GM18526 (cell line): ENCODE data around the gene IL19.

ENCODE experiments used
- POLR2A ChIP-seq: IDR thresholded peaks from 3 replicates; pipeline ENCODE4 v1.6.1; 2011; ENCODE audit not compliant: insufficient read length; ENCODE audit errors: extremely low read depth

The IL19 gene

DNA sequence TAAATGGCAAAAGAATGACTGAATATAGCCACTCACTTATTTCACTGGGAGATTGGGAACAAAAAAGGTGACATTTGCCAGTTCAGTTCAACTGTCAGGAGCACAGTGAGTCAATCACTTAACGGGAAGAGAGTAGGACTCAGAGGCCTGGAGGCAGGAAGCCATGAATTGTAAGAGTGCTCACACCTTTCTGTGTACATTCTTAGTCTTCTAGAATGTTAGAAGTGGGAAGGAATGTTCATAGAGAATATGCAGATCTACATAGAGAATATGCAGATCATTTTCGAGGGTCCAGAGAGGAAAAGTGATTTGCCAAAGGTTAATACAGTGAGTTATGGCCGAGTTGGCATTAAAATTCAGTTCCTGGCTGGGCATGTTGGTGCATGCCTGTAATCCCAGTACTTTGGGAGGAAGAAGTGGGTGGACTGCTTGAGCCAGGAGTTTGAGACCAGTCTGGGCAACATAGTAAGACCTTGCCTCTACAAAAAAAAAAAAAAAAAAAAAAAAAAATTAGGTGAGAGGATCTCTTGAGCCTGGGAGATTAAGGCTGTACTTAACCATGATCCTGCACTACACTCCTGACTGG, 103.1 kb downstream of the IL19 start:
- no peak for TF ChIP-seq POLR2A

GRCh38 chr1:206875752-206876377, 105.3 kb downstream of the IL19 start:
- TF ChIP-seq POLR2A, result no peak

DNA sequence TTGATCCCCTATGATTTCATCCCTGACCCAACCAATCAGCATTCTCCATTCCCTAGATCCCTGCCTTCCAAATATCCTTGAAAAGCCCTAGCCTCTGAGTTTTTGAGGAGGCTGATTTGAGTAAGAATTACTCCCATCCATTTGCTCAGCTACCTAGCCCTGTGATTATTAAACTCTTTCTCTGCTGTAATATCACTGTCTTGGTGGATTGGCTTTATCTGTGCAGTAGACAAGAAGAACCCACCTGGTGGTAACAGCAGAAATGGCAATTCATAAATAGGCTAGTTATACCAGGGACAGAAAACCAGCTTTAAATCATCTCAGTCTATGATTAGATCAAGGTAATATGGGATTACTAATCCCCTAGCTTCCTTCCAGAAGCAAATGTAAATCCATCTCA, 107.9 kb downstream of the IL19 start:
- no peak for TF ChIP-seq POLR2A

GRCh38 chr1:206880314-206880713, 109.7 kb downstream of the IL19 start:
- TF ChIP-seq POLR2A, result no peak

DNA sequence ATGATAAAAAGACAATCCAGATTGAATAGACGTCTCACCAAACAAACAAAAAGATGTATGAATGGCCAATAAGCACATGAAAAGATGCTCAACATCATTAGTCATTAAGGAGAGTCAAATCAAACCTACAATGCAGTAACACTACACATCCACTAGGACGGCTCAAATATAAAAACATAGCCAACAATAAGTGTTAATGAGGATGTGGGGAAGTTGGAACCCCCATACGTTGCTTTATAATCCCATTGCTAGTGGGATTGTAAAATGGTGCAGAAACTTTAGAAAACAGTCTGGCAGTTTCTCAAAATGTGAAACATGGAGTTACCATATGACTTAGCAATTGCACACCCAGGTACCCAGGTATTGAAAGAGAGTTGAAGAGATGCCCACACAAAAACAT, 112.0 kb downstream of the IL19 start:
- TF ChIP-seq POLR2A, result no peak

- TF ChIP-seq POLR2A, result no peak
Observed at GRCh38 chr1:206883160-206883559, 112.6 kb downstream of the IL19 start.

GRCh38 chr1:206883876-206884275, 113.3 kb downstream of the IL19 start:
- no peak for TF ChIP-seq POLR2A

GRCh38 chr1:206885341-206886060, 114.9 kb downstream of the IL19 start:
- TF ChIP-seq POLR2A, result no peak

DNA sequence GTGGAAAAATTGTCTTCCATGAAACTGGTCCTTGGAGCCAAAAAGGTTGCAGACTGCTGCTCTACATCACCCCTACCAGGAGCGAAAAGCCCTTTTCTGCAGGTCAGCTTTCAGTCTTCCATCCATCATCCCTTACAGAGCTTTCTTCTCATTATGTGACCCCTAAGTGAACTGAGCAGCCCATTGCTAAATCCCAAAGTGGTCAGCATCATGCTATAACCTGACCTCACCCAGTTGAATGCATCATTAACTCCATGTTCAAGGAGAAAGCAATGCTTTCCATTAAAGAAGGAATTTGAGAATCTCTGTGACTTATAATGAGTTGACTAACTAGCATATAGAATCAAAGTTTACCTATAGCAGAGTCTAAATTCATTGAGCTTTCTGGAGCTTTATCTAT, 116.3 kb downstream of the IL19 start:
- no peak for TF ChIP-seq POLR2A

- TF ChIP-seq POLR2A, result no peak
Observed at GRCh38 chr1:206887701-206888100, 117.1 kb downstream of the IL19 start.

- no peak for TF ChIP-seq POLR2A
Observed at GRCh38 chr1:206890125-206891060, 119.8 kb downstream of the IL19 start.

- no peak for TF ChIP-seq POLR2A
Observed at GRCh38 chr1:206891412-206891811, 120.8 kb downstream of the IL19 start.
